Calu3 (cell line): Measurements from ENCODE around the gene IFI44L. TPM values are rescaled to one million over a fixed set of nuclear protein-coding genes. Genes with fewer than 3 reads are reported as not detected.

Experiments
- BruUV-seq: library from RNA; stranded (reverse); fragments of 400-500 nt; replicated peaks from 2 replicates; lab custom pipeline; 2021; lab: Mats Ljungman, UMichigan
- CTCF ChIA-PET: fragments of 300-600 bp; sonication (Branson Sonifier 250); formaldehyde crosslinking; loops from one replicate; lab custom pipeline; 2022; ENCODE audit warnings: antibody characterized with exemption; lab: Charles Lee
- DNase-seq: peaks from one replicate; pipeline ENCODE4 v3.0.0; 2022
- H3K27ac Mint-ChIP-seq: one replicate; pipeline ENCODE4 v1.8.0; 2022; ENCODE audit warnings: mixed read lengths; ENCODE audit not compliant: unreplicated experiment
- H3K27me3 Mint-ChIP-seq: one replicate; pipeline ENCODE4 v1.8.0; 2022; ENCODE audit warnings: mixed read lengths; ENCODE audit not compliant: unreplicated experiment
- H3K36me3 Mint-ChIP-seq: one replicate; pipeline ENCODE4 v1.8.0; 2022; ENCODE audit warnings: mild to moderate bottlenecking, moderate library complexity, mixed read lengths; ENCODE audit not compliant: insufficient read depth, unreplicated experiment
- H3K4me1 Mint-ChIP-seq: one replicate; pipeline ENCODE4 v1.8.0; 2022; ENCODE audit warnings: mild to moderate bottlenecking, low read depth, mixed read lengths; ENCODE audit not compliant: unreplicated experiment
- H3K4me3 Mint-ChIP-seq: one replicate; pipeline ENCODE4 v1.8.0; 2022; ENCODE audit warnings: mild to moderate bottlenecking, low read depth, moderate library complexity, mixed read lengths; ENCODE audit not compliant: unreplicated experiment
- H3K9me3 Mint-ChIP-seq: one replicate; pipeline ENCODE4 v1.8.0; 2022; ENCODE audit warnings: low read depth, mixed read lengths; ENCODE audit not compliant: unreplicated experiment
- CTCF ChIP-seq: fragments of 200-600 bp; IDR thresholded peaks from one replicate; pipeline ENCODE4 v1.8.0; 2022; ENCODE audit warnings: antibody characterized with exemption; ENCODE audit not compliant: unreplicated experiment
- intact Hi-C: fragments of 100-400 bp; cut with micrococcal nuclease; formaldehyde crosslinking; loops from one replicate; pipeline ENCODE4 v1.10.0; 2022; ENCODE audit not compliant: unreplicated experiment
- total RNA-seq: library from RNA; stranded (reverse); gene quantifications from 2 replicates; pipeline ENCODE4 v1.2.3, GENCODE V29; 2022

IFI44L gene
- total RNA-seq, 1 experiment from 2014 or later, result 82.0 TPM

- peaks cover 8% of the 10 kb centered on the region for H3K9me3 Mint-ChIP-seq
- peaks cover 23% of the 10 kb centered on the region for H3K36me3 Mint-ChIP-seq
- no peaks in the 10 kb centered on the region for H3K27me3 Mint-ChIP-seq
- no peak for TF ChIP-seq CTCF
- peak overlapping the region; percentile 78 for H3K4me3 Mint-ChIP-seq
- CTCF ChIA-PET, result interaction anchor here (0.6 to 1.2 kb wide), 2 partner anchors 18 to 825 kb away, joined by 4 read pairs; no protein-coding TSS in a partner anchor
- no TSS peak for BruUV-seq
- H3K27ac Mint-ChIP-seq, result peak overlapping the region; percentile 58
- DNase-seq, result no peak
- peaks cover 7% of the 10 kb centered on the region for H3K4me1 Mint-ChIP-seq
- intact Hi-C loops, result no loop called here
Measured at GRCh38 chr1:78651241-78651640, 31.0 kb downstream of the IFI44L start.

GRCh38 chr1:78652019-78652560 is 31.8 kb downstream of the IFI44L start:
- no peak for DNase-seq
- no TSS peak for BruUV-seq
- Mint-ChIP-seq H3K4me1 (peaks cover 7% of the 10 kb centered on the region), H3K27me3 (no peaks in the 10 kb centered on the region), H3K27ac (no peak overlapping the region), H3K36me3 (peaks cover 27% of the 10 kb centered on the region), H3K9me3 (peaks cover 8% of the 10 kb centered on the region), H3K4me3 (peak overlapping the region; percentile 78)
- CTCF ChIA-PET, result no interaction called here
- TF ChIP-seq CTCF, result no peak
- intact Hi-C loops, result no loop called here

GRCh38 chr1:78658901-78659300 is 38.7 kb downstream of the IFI44L start:
- H3K27me3 Mint-ChIP-seq, result no peaks in the 10 kb centered on the region

GRCh38 chr1:78663923-78664322 is 43.7 kb downstream of the IFI44L start:
- Mint-ChIP-seq H3K4me3 (no peak overlapping the region), H3K4me1 (no peaks in the 10 kb centered on the region), H3K9me3 (no peaks in the 10 kb centered on the region), H3K27ac (no peak overlapping the region), H3K27me3 (no peaks in the 10 kb centered on the region), H3K36me3 (peaks cover 18% of the 10 kb centered on the region)
- CTCF ChIA-PET, result no interaction called here
- intact Hi-C loops, result no loop called here
- BruUV-seq, result no TSS peak
- TF ChIP-seq CTCF, result no peak
- DNase-seq, result no peak

More at GRCh38 chr1:78658901-78659300, 38.7 kb downstream of the IFI44L start:
- no peaks in the 10 kb centered on the region for H3K4me1 Mint-ChIP-seq
- no peak overlapping the region for H3K27ac Mint-ChIP-seq
- intact Hi-C loops, result no loop called here
- no peak for DNase-seq
- CTCF ChIA-PET, result interaction anchor here (1.5 kb wide), 1 partner anchor 39 kb away, joined by 3 read pairs; the partner anchor contains the start of gene IFI44L
- TF ChIP-seq CTCF, result no peak
- no TSS peak for BruUV-seq
- no peaks in the 10 kb centered on the region for H3K9me3 Mint-ChIP-seq
- peaks cover 17% of the 10 kb centered on the region for H3K36me3 Mint-ChIP-seq
- no peak overlapping the region for H3K4me3 Mint-ChIP-seq
